Nephron progenitor cell (in vitro differentiated cells): ENCODE data around the gene ATL2.

ENCODE experiments used
- DNase-seq: peaks from one replicate; pipeline ENCODE4 v3.0.0; 2021
- H3K27ac Mint-ChIP-seq: 2 replicates; pipeline ENCODE4 v1.8.0; 2021; ENCODE audit warnings: mild to moderate bottlenecking, moderate library complexity, mixed read lengths
- H3K27me3 Mint-ChIP-seq: 2 replicates; pipeline ENCODE4 v1.8.0; 2021; ENCODE audit warnings: mild to moderate bottlenecking, low read depth, mixed read lengths; ENCODE audit not compliant: poor library complexity
- H3K36me3 Mint-ChIP-seq: 2 replicates; pipeline ENCODE4 v1.8.0; 2021; ENCODE audit warnings: low read depth, mixed read lengths
- H3K4me1 Mint-ChIP-seq: 2 replicates; pipeline ENCODE4 v1.8.0; 2021; ENCODE audit warnings: mixed read lengths
- H3K4me3 Mint-ChIP-seq: 2 replicates; pipeline ENCODE4 v1.8.0; 2021; ENCODE audit warnings: mild to moderate bottlenecking, moderate library complexity, mixed read lengths
- H3K9me3 Mint-ChIP-seq: 2 replicates; pipeline ENCODE4 v1.8.0; 2021; ENCODE audit warnings: mild to moderate bottlenecking, moderate library complexity, mixed read lengths
- TF ChIP-seq, protein P1 (sequence below): fragments of 200-600 bp; sonication (generic); IDR thresholded peaks from 2 replicates; pipeline ENCODE4 v1.5.0; 2021; ENCODE audit warnings: antibody characterized with exemption

ATL2 gene

GRCh38 chr2:38315707-38316333 lies 61.3 kb downstream of the ATL2 start:
- Mint-ChIP-seq H3K4me3 (no peak overlapping the region), H3K27me3 (no peaks in the 10 kb centered on the region), H3K27ac (no peak overlapping the region), H3K36me3 (peaks cover 39% of the 10 kb centered on the region), H3K9me3 (no peaks in the 10 kb centered on the region), H3K4me1 (peaks cover 5% of the 10 kb centered on the region)
- TF ChIP-seq, protein P1, sequence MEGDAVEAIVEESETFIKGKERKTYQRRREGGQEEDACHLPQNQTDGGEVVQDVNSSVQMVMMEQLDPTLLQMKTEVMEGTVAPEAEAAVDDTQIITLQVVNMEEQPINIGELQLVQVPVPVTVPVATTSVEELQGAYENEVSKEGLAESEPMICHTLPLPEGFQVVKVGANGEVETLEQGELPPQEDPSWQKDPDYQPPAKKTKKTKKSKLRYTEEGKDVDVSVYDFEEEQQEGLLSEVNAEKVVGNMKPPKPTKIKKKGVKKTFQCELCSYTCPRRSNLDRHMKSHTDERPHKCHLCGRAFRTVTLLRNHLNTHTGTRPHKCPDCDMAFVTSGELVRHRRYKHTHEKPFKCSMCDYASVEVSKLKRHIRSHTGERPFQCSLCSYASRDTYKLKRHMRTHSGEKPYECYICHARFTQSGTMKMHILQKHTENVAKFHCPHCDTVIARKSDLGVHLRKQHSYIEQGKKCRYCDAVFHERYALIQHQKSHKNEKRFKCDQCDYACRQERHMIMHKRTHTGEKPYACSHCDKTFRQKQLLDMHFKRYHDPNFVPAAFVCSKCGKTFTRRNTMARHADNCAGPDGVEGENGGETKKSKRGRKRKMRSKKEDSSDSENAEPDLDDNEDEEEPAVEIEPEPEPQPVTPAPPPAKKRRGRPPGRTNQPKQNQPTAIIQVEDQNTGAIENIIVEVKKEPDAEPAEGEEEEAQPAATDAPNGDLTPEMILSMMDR: peak; percentile 61
- DNase-seq: peak; percentile 9

DNA sequence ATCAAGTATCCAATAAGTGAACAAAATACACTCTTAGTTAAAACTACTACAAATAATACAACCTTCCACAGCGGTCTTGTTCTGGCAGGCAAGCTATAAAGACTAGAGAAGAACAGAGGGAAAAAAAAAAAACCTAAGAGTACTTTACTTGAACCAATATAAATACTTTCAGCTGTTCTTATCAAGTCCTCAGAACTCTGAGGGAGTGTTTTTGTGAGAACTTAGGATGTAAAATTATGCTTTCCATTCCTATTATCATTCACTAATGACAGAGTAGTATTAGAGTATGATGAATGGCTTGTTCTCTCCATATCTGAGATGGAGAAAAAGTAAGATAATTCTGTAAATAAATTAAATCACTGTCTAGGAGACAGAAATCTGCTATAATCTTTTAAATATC lies 68.3 kb downstream of the ATL2 start:
- Mint-ChIP-seq H3K9me3 (no peaks in the 10 kb centered on the region), H3K4me1 (no peaks in the 10 kb centered on the region), H3K36me3 (peaks cover 96% of the 10 kb centered on the region), H3K4me3 (no peak overlapping the region), H3K27me3 (no peaks in the 10 kb centered on the region), H3K27ac (no peak overlapping the region)
- DNase-seq: no peak
- TF ChIP-seq, protein P1: no peak

GRCh38 chr2:38301969-38302702 lies 74.9 kb downstream of the ATL2 start:
- peaks cover 83% of the 10 kb centered on the region for H3K36me3 Mint-ChIP-seq
- no peak for DNase-seq
- H3K27me3 Mint-ChIP-seq: no peaks in the 10 kb centered on the region
- TF ChIP-seq, protein P1: no peak
- no peaks in the 10 kb centered on the region for H3K9me3 Mint-ChIP-seq
- no peak overlapping the region for H3K27ac Mint-ChIP-seq
- H3K4me1 Mint-ChIP-seq: no peaks in the 10 kb centered on the region
- no peak overlapping the region for H3K4me3 Mint-ChIP-seq

DNA sequence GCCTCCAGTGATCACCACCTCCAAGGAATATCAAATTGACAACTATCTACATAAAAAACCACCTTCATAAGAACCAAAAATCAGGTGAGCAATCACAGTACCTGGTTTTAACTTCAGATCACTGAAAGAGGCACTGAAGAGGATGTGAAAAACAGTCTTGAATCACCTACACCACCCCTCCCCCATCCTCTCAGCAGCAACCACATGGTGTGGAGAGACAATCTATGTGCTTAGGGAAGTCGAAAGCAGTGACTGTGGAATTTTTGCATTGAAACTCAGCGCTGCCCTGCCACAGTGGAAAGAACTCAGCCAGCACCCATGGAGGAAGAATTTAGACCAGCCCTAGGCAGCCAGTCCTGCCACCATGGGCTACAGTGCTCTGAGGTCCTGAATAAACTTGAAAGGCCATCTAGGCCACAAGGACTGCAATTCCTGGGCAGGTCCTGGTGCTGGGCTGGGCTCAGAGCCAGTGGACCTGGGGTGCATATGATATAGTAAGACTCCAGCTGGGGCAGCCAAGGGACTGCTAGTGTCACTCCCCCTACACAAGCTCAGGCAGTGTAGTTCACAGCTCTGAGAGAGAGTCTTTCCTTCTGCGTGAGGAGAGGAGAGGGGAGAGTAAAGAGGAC lies 75.6 kb downstream of the ATL2 start:
- TF ChIP-seq, protein P1: no peak
- H3K4me1 Mint-ChIP-seq: no peaks in the 10 kb centered on the region
- DNase-seq: no peak
- no peak overlapping the region for H3K4me3 Mint-ChIP-seq
- H3K9me3 Mint-ChIP-seq: no peaks in the 10 kb centered on the region
- H3K27me3 Mint-ChIP-seq: no peaks in the 10 kb centered on the region
- peaks cover 83% of the 10 kb centered on the region for H3K36me3 Mint-ChIP-seq
- H3K27ac Mint-ChIP-seq: peak overlapping the region; percentile 83

GRCh38 chr2:38298539-38298938 lies 78.5 kb downstream of the ATL2 start:
- H3K27ac Mint-ChIP-seq: peak overlapping the region; percentile 15
- TF ChIP-seq, protein P1: no peak
- H3K27me3 Mint-ChIP-seq: no peaks in the 10 kb centered on the region
- H3K9me3 Mint-ChIP-seq: no peaks in the 10 kb centered on the region
- no peak for DNase-seq
- no peak overlapping the region for H3K4me3 Mint-ChIP-seq
- no peaks in the 10 kb centered on the region for H3K4me1 Mint-ChIP-seq
- H3K36me3 Mint-ChIP-seq: peaks cover 82% of the 10 kb centered on the region
